CD14-positive monocyte (primary cell): ENCODE measurements around the gene AP3B2. TPM values are rescaled to one million over a fixed set of nuclear protein-coding genes. Genes with fewer than 3 reads are reported as not detected.
A peak's percentile ranks its signal among the peaks of the same experiment; 100 is the strongest.

Source experiments
- DNase-seq, 3 donors: peaks; one replicate each; pipeline ENCODE4 v3.0.0-alpha.2; 2011 to 2022
- H2AFZ ChIP-seq: 2 replicates; pipeline ENCODE4 v1.6.0; 2012; ENCODE audit warnings: mild to moderate bottlenecking, low read depth, low read length, inconsistent platforms; ENCODE audit not compliant: insufficient read depth, poor library complexity, severe bottlenecking
- H3K27ac ChIP-seq, 2 donors: 1 replicate in 1 of 2; 2 replicates in 1 of 2; pipeline ENCODE4 v1.5.1; 2012 to 2013; ENCODE audit warnings: low read length in 2 of 2, control low read depth in 1 of 2, inconsistent platforms in 1 of 2, low read depth in 1 of 2, mild to moderate bottlenecking in 1 of 2
- H3K27me3 ChIP-seq, 2 donors: one replicate each; pipeline versions ENCODE4 v1.6.0 to v1.6.1; 2011 to 2013; ENCODE audit warnings: low read length in 2 of 2; ENCODE audit not compliant: control insufficient read depth in 2 of 2, insufficient read depth in 2 of 2
- H3K36me3 ChIP-seq, 2 donors: replicated peaks in 1 of 2; 1 replicate in 1 of 2; 2 replicates in 1 of 2; pipeline versions ENCODE4 v1.5.1 to v1.6.1; 2012 to 2013; ENCODE audit warnings: low read length in 2 of 2, control low read depth in 1 of 2, inconsistent platforms in 1 of 2, mild to moderate bottlenecking in 1 of 2; ENCODE audit not compliant: insufficient read depth in 2 of 2, control insufficient read depth in 1 of 2
- H3K4me1 ChIP-seq, 2 donors: 1 replicate in 1 of 2; 2 replicates in 1 of 2; pipeline versions ENCODE4 v1.5.1 to v1.6.1; 2012 to 2013; ENCODE audit warnings: low read length in 2 of 2, control low read depth in 1 of 2, inconsistent platforms in 1 of 2, mild to moderate bottlenecking in 1 of 2, moderate library complexity in 1 of 2; ENCODE audit not compliant: insufficient read depth in 2 of 2, control insufficient read depth in 1 of 2
- H3K4me2 ChIP-seq: replicated peaks from 2 replicates; pipeline ENCODE3; 2012; ENCODE audit warnings: low read length, moderate library complexity, mild to moderate bottlenecking; ENCODE audit not compliant: poor library complexity, severe bottlenecking; ENCODE audit errors: extremely low read depth
- H3K4me3 ChIP-seq, 3 experiments: fragments of 200-600 bp in 1 of 3; sonication (generic) in 1 of 3; replicated peaks in 1 of 3; 1 replicate in 2 of 3; 2 replicates in 1 of 3; pipeline ENCODE4 v1.5.1; 2011 to 2013; ENCODE audit warnings: low read length in 3 of 3, mild to moderate bottlenecking in 3 of 3, control low read depth in 2 of 3, low read depth in 2 of 3, inconsistent platforms in 1 of 3, moderate library complexity in 1 of 3
- H3K79me2 ChIP-seq: 2 replicates; pipeline ENCODE4 v1.6.0; 2012; ENCODE audit warnings: mild to moderate bottlenecking, control low read depth, inconsistent platforms, low read length, moderate library complexity; ENCODE audit not compliant: insufficient read depth
- H3K9ac ChIP-seq: 2 replicates; pipeline ENCODE4 v1.6.0; 2017; ENCODE audit warnings: low read length, mild to moderate bottlenecking; ENCODE audit not compliant: insufficient read depth, poor library complexity, severe bottlenecking
- H3K9me3 ChIP-seq, 2 donors: replicated peaks in 1 of 2; 1 replicate in 1 of 2; 2 replicates in 1 of 2; pipeline versions ENCODE4 v1.5.1 to v1.6.1; 2012 to 2013; ENCODE audit warnings: low read length in 2 of 2, control low read depth in 1 of 2; ENCODE audit not compliant: control insufficient read depth in 1 of 2, insufficient read depth in 1 of 2
- H4K20me1 ChIP-seq: 2 replicates; pipeline ENCODE4 v1.6.0; 2012; ENCODE audit warnings: mild to moderate bottlenecking, low read length, control low read depth, moderate library complexity; ENCODE audit not compliant: insufficient read depth
- H3K27ac Mint-ChIP-seq, 7 donors: one replicate each; pipeline ENCODE4 v1.8.0; 2020; ENCODE audit warnings: mild to moderate bottlenecking in 7 of 7, mixed read lengths in 7 of 7, moderate library complexity in 6 of 7, inconsistent platforms in 2 of 7
- H3K27me3 Mint-ChIP-seq, 3 donors: one replicate each; pipeline ENCODE4 v1.8.0; 2021 to 2022; ENCODE audit warnings: low read depth in 3 of 3, mild to moderate bottlenecking in 3 of 3, mixed read lengths in 3 of 3, moderate library complexity in 3 of 3, inconsistent platforms in 1 of 3
- H3K36me3 Mint-ChIP-seq, 2 donors: one replicate each; pipeline ENCODE4 v1.8.0; 2020; ENCODE audit warnings: mixed read lengths in 2 of 2, inconsistent platforms in 1 of 2, mild to moderate bottlenecking in 1 of 2
- H3K4me1 Mint-ChIP-seq: one replicate; pipeline ENCODE4 v1.8.0; 2020; ENCODE audit warnings: mild to moderate bottlenecking, mixed read lengths
- H3K4me3 Mint-ChIP-seq, 2 donors: one replicate each; pipeline ENCODE4 v1.8.0; 2020; ENCODE audit warnings: mild to moderate bottlenecking in 2 of 2, mixed read lengths in 2 of 2, moderate library complexity in 1 of 2
- H3K9me3 Mint-ChIP-seq, 7 donors: one replicate each; pipeline ENCODE4 v1.8.0; 2020 to 2022; ENCODE audit warnings: mixed read lengths in 7 of 7, mild to moderate bottlenecking in 6 of 7, moderate library complexity in 6 of 7, inconsistent platforms in 2 of 7
- CTCF ChIP-seq: fragments of 200-600 bp; IDR thresholded peaks from one replicate; pipeline ENCODE4 v1.8.0; 2022; ENCODE audit warnings: antibody characterized with exemption, mild to moderate bottlenecking
- WGBS: methylation state at CpG from one replicate; pipeline ENCODE4 v1.1.5; 2013; ENCODE audit warnings: missing lambda C conversion rate; ENCODE audit not compliant: insufficient coverage; 5-methylcytosine and 5-hydroxymethylcytosine counted together
- intact Hi-C, 2 donors: fragments of 100-400 bp; cut with micrococcal nuclease; formaldehyde crosslinking; loops; one replicate each; pipeline versions ENCODE4 v1.15.0 to v1.15.1; 2023
- polyA plus RNA-seq, 3 donors: library from polyadenylated mRNA; depleted of rRNA in 1 of 3; unstranded in 2 of 3; stranded (reverse) in 1 of 3; fragments of 300-500 nt in 2 of 3; fragments of >200 nt in 1 of 3; fragmentation: Illumina TruSeq in 2 of 3; gene quantifications; 1 replicate in 2 of 3; 2 replicates in 1 of 3; pipeline ENCODE4 v1.2.3, GENCODE V29; 2012 to 2021

The AP3B2 gene
- polyA plus RNA-seq, 3 donors = 0.85 to 0.95 TPM; not detected in 1

GRCh38 chr15:82641129-82641798 lies 68.4 kb downstream of the AP3B2 start:
- H3K4me1 Mint-ChIP-seq = peaks cover 2% of the 10 kb centered on the region
- Histone ChIP-seq H3K9ac (no peak overlapping the region), H3K4me1 (no peaks in the 10 kb centered on the region), H3K4me2 (no peak overlapping the region), H3K79me2 (no peaks in the 10 kb centered on the region), H3K9me3 (peaks cover under 1 to 3% of the 10 kb centered on the region in 2 donors), H3K27ac (no peak overlapping the region), H3K36me3 (no peaks in the 10 kb centered on the region), H3K27me3 (peaks cover 45 to 59% of the 10 kb centered on the region in 2 donors), H2AFZ (no peak overlapping the region), H3K4me3 (no peak overlapping the region), H4K20me1 (no peaks in the 10 kb centered on the region)
- H3K27ac Mint-ChIP-seq = no peak overlapping the region
- peak overlapping the region in 1 of 2 donors; percentile 21 for H3K4me3 Mint-ChIP-seq
- 73% methylated on average over 2 of the region's 2 CpGs for WGBS
- DNase-seq = no peak
- H3K36me3 Mint-ChIP-seq = no peaks in the 10 kb centered on the region
- H3K27me3 Mint-ChIP-seq = peaks cover 48 to 61% (median 50%) of the 10 kb centered on the region in 3 donors
- intact Hi-C loops = no loop called here
- H3K9me3 Mint-ChIP-seq = peaks cover 0 to 4% (median 0%) of the 10 kb centered on the region in 7 donors
- no peak for TF ChIP-seq CTCF

- Mint-ChIP-seq H3K27ac (no peak overlapping the region), H3K27me3 (peaks cover 45 to 55% (median 45%) of the 10 kb centered on the region in 3 donors), H3K36me3 (no peaks in the 10 kb centered on the region), H3K4me3 (peak overlapping the region in 1 of 2 donors; percentile 47), H3K9me3 (peaks cover 0 to 2% (median 0%) of the 10 kb centered on the region in 7 donors), H3K4me1 (no peaks in the 10 kb centered on the region)
- TF ChIP-seq CTCF = no peak
- Histone ChIP-seq H3K79me2 (no peaks in the 10 kb centered on the region), H3K27ac (no peak overlapping the region), H3K36me3 (no peaks in the 10 kb centered on the region), H3K4me2 (no peak overlapping the region), H3K27me3 (peaks cover 41 to 53% of the 10 kb centered on the region in 2 donors), H4K20me1 (no peaks in the 10 kb centered on the region), H2AFZ (no peak overlapping the region), H3K9me3 (no peaks in the 10 kb centered on the region), H3K9ac (no peak overlapping the region), H3K4me3 (no peak overlapping the region), H3K4me1 (no peaks in the 10 kb centered on the region)
- no peak for DNase-seq
- intact Hi-C loops = no loop called here
- WGBS = 100% methylated on average over 1 of the region's 3 CpGs
Measured at GRCh38 chr15:82640672-82641071, 69.0 kb downstream of the AP3B2 start.
